Rectal smooth muscle tissue (tissue), 1 donor: ENCODE data around the gene RNF149.
"Not testable (repeated sequence)": the region's sequence is repeated elsewhere in the genome, so short reads cannot be mapped to it uniquely, and the experiment has no call there.

Experiments used
- H3K27ac ChIP-seq: one replicate; pipeline ENCODE4 v1.7.0; 2013; ENCODE audit warnings: low read depth, low read length, inconsistent platforms
- H3K27me3 ChIP-seq: one replicate; pipeline ENCODE4 v1.7.0; 2013; ENCODE audit warnings: low read length; ENCODE audit not compliant: control insufficient read depth, insufficient read depth
- H3K36me3 ChIP-seq: one replicate; pipeline ENCODE4 v1.7.0; 2013; ENCODE audit warnings: low read length; ENCODE audit not compliant: control insufficient read depth, insufficient read depth
- H3K4me1 ChIP-seq: one replicate; pipeline ENCODE4 v1.7.0; 2013; ENCODE audit warnings: low read length; ENCODE audit not compliant: control insufficient read depth, insufficient read depth
- H3K4me3 ChIP-seq: one replicate; pipeline ENCODE4 v1.7.0; 2013; ENCODE audit warnings: low read length
- H3K9ac ChIP-seq: one replicate; pipeline ENCODE4 v1.7.0; 2013; ENCODE audit warnings: low read length

Gene RNF149, protein sequence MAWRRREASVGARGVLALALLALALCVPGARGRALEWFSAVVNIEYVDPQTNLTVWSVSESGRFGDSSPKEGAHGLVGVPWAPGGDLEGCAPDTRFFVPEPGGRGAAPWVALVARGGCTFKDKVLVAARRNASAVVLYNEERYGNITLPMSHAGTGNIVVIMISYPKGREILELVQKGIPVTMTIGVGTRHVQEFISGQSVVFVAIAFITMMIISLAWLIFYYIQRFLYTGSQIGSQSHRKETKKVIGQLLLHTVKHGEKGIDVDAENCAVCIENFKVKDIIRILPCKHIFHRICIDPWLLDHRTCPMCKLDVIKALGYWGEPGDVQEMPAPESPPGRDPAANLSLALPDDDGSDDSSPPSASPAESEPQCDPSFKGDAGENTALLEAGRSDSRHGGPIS

DNA sequence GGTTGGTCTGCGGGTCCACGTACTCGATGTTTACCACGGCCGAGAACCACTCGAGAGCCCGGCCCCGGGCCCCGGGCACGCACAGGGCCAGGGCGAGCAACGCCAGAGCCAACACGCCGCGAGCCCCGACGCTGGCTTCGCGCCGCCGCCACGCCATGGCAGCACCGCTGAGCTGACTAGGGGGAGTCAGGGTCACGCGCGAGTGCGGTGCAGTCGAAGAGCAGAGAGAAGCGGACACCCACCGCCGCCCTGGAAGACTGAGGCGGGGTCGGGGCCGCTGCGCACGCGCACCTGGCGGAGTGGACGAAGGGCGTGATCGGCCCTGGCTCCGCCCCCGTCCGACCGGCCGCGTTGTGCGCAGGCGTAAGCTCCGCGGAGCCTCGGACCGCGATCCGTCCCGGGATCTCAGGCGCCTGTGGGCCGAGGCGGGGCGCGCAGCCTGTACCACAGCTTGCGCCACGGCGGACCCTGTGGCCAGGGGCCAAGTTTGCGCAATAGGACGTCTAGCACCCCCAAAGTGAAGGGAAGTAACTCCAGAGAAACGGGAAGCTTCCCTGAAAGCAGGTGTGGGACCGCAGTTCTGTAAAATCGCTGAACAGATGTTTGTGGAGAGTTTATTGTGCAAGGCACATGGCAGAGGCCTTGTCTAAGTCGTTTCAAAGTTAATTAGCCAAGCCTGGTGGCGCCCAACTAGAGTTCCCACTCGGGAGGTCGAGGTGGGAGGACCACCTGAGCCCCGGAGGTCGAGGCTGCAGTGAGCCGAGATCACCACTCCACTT, at the start of gene RNF149:
Gene RNF149, minus strand, starts transcription at position 270 of the 779 bp plus-strand sequence. Its CDS starts 113 bp downstream, at position 157.
- Histone ChIP-seq H3K36me3 (peaks cover 2% of the 10 kb centered on the region), H3K27ac (peak within 1 kb of the TSS; percentile 91), H3K27me3 (no peaks in the 10 kb centered on the region), H3K4me1 (peaks cover 18% of the 10 kb centered on the region), H3K9ac (peak within 1 kb of the TSS; percentile 63), H3K4me3 (peak within 1 kb of the TSS; percentile 93)

DNA sequence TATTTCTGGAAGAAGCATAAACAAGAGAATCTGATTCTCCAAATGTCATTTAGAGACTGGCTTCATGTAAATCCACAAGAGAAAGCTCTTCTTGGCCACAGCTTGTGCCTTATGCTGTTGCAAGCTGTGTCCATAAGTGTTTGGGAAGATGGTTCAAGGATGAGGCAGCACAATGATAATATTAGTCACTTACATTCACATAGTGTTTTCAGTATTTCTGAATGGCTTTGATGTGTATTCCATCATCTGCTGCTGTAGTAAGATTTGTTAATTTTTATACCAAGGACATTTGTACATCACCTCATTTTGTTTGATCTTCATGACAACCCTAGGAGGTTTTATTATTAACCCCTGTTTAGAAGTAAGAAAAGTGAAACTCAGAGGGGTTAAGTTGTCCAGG, 48.9 kb upstream of the RNF149 start:
- Histone ChIP-seq H3K9ac (no peak overlapping the region), H3K4me3 (no peak overlapping the region), H3K4me1 (no peaks in the 10 kb centered on the region), H3K27ac (no peak overlapping the region), H3K36me3 (no peaks in the 10 kb centered on the region), H3K27me3 (no peaks in the 10 kb centered on the region)

DNA sequence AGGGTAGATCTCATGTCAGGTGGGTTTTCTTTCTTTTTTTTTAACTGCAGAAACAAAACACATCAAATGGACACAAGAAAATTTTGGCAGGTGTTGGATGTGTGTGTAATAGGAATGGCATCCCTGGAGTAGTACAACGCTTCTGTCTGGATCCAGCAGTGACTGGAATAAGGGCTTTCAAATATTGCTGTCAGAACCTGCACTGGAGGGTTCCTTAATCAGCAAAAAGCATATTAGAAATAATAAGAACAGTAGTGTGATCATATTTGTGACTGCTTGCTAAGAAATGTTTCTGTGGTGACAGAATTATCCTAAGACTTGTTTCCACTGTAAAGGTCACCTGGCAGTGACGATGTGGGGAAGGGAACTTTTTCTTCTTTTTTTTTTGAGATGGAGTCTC, 48.0 kb upstream of the RNF149 start:
- Histone ChIP-seq H3K9ac (no peak overlapping the region), H3K4me3 (no peak overlapping the region), H3K36me3 (no peaks in the 10 kb centered on the region), H3K27me3 (no peaks in the 10 kb centered on the region), H3K27ac (no peak overlapping the region), H3K4me1 (no peaks in the 10 kb centered on the region)

DNA sequence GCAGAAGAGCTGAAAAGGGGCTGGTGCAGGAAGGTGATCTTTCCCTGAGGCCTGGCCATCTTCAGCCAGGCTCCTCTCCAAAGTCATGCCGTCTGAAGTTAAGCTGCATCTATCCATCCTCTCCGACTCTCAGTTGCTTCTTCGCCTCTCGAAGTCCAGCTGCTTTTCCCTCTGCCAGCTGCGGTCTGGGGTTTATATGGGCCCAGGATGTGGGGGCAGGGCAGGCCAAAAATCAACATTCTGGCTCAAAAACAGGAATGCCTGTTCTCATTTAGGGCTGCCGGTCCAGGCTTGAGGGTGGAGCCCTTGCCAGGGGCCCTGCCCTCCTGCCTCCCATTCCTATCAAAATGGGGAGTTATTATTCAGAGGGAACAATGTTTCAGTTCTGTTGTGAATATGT, 47.6 kb upstream of the RNF149 start:
- no peak overlapping the region for H3K9ac ChIP-seq
- no peak overlapping the region for H3K4me3 ChIP-seq
- H3K36me3 ChIP-seq = no peaks in the 10 kb centered on the region
- no peaks in the 10 kb centered on the region for H3K4me1 ChIP-seq
- H3K27ac ChIP-seq = no peak overlapping the region
- no peaks in the 10 kb centered on the region for H3K27me3 ChIP-seq

DNA sequence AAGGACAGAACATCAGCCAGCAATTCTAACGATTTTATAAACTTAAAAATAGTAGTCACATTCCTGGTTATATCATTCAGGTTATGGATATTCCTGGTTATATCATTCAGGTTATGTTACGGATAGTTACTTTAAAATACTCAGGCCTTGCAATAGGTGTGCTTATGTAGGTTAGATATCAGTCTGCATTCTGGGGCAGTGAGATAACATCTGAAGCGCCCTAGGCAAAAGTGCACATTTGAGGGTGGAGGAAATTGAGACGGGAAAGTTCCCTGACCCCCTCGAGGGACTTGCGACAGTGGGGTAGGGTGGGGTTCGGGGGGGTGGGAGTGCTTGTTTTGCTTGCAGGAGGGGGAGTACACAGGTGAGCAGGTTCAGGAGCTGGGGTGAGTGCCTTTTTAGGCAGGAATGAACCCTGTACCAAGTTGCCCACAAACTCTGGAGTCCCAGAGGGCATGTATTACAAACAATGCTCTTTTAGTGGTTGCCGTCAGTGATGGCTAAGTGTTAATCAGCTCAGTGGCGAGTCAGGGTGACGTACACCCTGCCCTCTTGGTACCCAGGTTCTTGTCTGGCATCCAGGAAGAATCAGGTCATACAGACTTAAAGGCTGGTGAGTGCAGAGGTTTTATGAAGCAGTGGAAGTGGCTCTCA, 47.0 kb upstream of the RNF149 start:
- Histone ChIP-seq H3K4me3 (no peak overlapping the region), H3K9ac (no peak overlapping the region), H3K4me1 (no peaks in the 10 kb centered on the region), H3K27me3 (no peaks in the 10 kb centered on the region), H3K27ac (no peak overlapping the region), H3K36me3 (no peaks in the 10 kb centered on the region)

DNA sequence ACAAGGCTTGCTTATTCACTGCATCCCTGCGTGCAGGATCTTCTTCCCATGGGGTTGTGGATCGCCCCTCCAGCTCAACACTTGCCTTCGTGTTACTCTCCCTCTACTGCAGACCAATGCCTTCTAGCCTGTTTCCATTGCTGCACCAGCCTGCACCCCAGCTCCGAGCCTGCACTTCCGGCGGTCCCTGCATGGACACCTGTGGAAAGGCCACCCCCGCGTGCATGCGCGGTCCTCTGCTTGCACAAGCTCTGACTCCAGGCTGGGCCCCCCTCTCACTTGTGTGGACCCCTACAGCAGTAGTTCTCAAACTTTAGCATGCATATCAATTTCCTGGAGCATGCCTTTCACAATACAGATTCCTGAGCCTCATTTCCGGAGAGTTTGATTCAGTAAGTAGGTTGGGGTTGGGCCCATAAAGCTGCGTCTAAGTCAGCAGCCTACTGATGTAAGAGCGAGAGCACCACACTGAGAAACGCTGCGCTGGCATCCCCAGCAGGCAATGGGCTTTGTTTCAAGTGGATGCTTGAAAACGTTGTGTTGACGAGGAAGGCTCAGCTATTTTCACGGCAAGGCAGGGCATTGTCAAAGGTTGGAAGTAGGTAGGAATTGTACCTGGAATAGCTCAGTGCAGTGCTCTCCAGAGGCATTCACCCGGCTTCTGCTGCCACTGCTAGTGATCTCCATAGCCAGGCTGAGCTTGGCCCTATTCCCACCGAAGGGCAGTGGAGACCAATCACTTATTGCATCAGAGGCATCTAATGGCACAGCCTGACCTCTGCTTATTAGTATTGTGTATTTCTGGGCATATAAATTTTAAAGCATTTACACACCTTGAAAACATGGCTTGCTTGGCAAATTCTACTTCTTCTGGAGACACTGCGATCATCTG, 46.2 kb upstream of the RNF149 start:
- Histone ChIP-seq H3K4me1 (no peaks in the 10 kb centered on the region), H3K27ac (no peak overlapping the region)

DNA sequence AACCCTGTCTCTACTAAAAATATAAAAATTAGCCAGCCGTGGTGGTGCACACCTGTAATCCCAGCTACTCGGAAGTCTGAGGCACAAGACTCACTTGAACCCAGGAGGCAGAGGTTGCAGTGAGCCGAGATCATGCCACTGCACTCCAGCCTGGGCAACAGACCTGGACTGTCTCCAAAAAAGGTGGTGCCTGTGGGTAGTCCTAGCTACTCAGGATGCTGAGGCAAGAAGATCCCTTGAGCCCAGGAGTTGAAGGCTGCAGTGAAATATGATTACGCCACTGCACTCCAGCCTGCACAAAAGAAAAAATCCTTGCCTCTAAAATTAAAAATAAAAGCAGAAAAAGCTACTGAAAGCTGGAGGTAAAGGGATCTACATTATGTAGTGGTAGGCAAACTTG, 44.1 kb upstream of the RNF149 start:
- not testable (repeated sequence) for H3K4me1 ChIP-seq, H3K36me3 ChIP-seq, H3K27ac ChIP-seq, H3K9ac ChIP-seq, H3K4me3 ChIP-seq, H3K27me3 ChIP-seq

More for the DNA sequence above, 46.2 kb upstream of the RNF149 start:
- Histone ChIP-seq H3K4me3 (no peak overlapping the region), H3K36me3 (no peaks in the 10 kb centered on the region), H3K9ac (no peak overlapping the region), H3K27me3 (no peaks in the 10 kb centered on the region)

DNA sequence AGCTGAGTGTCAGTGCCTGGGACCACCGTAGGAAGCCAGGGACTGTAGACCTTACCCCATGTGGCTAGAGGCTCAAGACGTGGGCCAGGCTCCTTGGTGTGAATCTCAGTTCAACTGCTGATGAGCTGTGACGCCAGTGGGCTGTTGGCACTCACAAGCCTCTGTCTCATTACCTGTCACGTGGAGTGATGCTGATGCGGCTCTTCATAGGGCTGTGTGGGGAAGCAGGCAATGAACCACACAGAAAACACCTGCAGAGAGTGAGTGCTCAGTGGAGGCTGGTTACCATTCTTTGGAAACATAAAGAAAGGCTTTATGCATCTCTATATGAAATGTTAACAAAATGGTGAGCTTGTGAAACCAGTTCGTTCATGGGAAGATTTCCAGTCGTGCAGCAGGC, 42.7 kb upstream of the RNF149 start:
- Histone ChIP-seq H3K27me3 (no peaks in the 10 kb centered on the region), H3K4me3 (no peak overlapping the region), H3K36me3 (no peaks in the 10 kb centered on the region), H3K27ac (no peak overlapping the region), H3K9ac (no peak overlapping the region), H3K4me1 (no peaks in the 10 kb centered on the region)

DNA sequence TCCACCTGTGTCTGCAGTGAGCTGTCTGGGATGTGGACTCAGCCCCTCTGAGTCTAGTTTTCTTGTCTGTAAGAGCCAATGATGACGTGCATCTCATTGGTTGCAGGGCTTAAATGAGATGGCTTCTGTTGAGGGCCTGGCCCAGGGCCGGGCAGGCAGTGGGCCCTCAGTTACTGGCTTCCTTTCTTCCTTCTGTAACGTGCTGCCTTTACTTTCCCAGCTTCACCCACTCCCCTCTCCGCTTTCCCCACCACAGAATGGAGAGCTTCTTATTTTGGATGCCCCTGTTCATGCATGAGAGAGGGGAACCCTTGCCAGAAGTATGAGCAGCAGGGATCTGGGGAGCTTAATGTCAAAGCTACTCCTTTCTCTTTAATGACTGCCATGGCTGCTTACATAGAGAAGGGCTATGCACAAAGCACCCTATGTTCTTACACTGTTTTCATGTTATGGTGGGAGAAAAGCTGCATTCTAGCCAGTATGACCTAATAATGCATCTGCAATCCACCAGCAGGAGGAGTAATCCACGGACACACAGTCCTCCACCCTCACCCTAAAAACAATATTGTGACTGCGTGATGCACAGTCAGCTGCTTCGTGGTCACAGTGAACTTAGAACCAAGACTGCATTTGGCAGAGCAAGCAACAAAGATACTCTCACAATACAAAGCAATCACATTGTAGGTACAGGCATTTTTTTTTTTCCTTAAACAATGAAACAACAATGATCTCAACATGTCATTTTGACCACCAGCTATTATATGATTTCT, 41.6 kb upstream of the RNF149 start:
- no peak overlapping the region for H3K4me3 ChIP-seq
- H3K27ac ChIP-seq = no peak overlapping the region
- H3K36me3 ChIP-seq = no peaks in the 10 kb centered on the region
- H3K4me1 ChIP-seq = no peaks in the 10 kb centered on the region
- H3K27me3 ChIP-seq = no peaks in the 10 kb centered on the region
- H3K9ac ChIP-seq = no peak overlapping the region

DNA sequence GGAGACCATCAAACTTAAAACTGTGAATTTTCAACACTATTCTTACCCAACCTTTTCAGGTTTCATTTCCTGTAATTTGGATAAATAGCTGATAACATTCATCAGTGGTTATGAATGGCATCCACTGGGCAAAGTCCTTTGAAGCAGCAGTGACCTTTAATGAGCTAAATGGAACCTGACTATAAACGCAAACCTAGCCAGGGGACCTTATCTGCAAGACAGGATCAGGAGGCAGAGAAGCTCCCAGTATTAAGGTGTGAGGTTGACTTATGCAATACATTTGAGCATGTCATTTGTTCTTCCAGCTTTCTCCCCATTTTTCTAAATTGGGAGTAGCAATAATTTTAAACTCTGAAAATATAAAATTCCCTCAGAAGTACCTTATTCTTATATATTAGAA, 40.4 kb upstream of the RNF149 start:
- Histone ChIP-seq H3K4me1 (no peaks in the 10 kb centered on the region), H3K36me3 (no peaks in the 10 kb centered on the region), H3K9ac (no peak overlapping the region), H3K27ac (no peak overlapping the region), H3K27me3 (no peaks in the 10 kb centered on the region), H3K4me3 (no peak overlapping the region)

DNA sequence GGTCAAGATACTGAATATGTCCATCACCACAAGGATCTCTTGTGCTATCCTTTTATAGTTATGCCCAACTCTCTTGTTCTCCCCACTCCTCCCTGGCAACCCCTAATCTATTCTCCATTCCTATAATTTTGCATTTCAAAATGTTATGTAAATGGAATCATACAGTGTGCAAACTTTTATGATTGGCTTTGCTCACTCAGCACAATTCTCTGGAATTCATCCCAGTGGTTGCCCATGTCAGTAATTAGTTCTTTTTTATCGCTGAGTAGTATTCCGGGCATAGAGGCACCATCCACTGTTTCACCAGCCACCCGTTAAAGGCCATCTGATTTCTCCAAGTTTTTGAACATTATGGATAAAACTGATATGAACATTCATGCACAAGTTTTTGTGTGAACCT, 38.4 kb upstream of the RNF149 start:
- no peak overlapping the region for H3K27ac ChIP-seq
- no peaks in the 10 kb centered on the region for H3K36me3 ChIP-seq
- no peaks in the 10 kb centered on the region for H3K27me3 ChIP-seq
- no peak overlapping the region for H3K4me3 ChIP-seq
- no peaks in the 10 kb centered on the region for H3K4me1 ChIP-seq
- no peak overlapping the region for H3K9ac ChIP-seq
